B cell (primary cell): ENCODE data around the gene CTCF. TPM values are rescaled to one million over a fixed set of nuclear protein-coding genes. Genes with fewer than 3 reads are reported as not detected.

Source experiments
- ATAC-seq: fragments of 200-7000 bp; cut with Tn5 transposase; one replicate; pipeline ENCODE4 v1.10.0; 2021; ENCODE audit warnings: low read depth, mild to moderate bottlenecking, moderate number of reproducible peaks, moderate library complexity
- CTCF ChIA-PET: fragments of 350-600 bp; sonication (Branson Sonifier 250); formaldehyde crosslinking; loops from one replicate; lab custom pipeline; 2021; ENCODE audit warnings: antibody characterized with exemption, inconsistent platforms; lab: Charles Lee
- POLR2A ChIA-PET: fragments of 350-600 bp; sonication (Branson Sonifier 250); formaldehyde crosslinking; loops from one replicate; lab custom pipeline; 2021; ENCODE audit warnings: antibody characterized with exemption; lab: Charles Lee
- DNase-seq: peaks from one replicate; pipeline ENCODE4 v3.0.0; 2013
- H2AFZ ChIP-seq: 2 replicates; pipeline ENCODE4 v1.6.1; 2012; ENCODE audit warnings: mild to moderate bottlenecking, low read depth, low read length; ENCODE audit not compliant: insufficient read depth, poor library complexity, severe bottlenecking
- H3K27ac ChIP-seq, 2 donors: 1 replicate in 1 of 2; 2 replicates in 1 of 2; pipeline ENCODE4 v1.5.1; 2012 to 2013; ENCODE audit warnings: low read length in 2 of 2, mild to moderate bottlenecking in 2 of 2, moderate library complexity in 1 of 2
- H3K27me3 ChIP-seq, 4 experiments: fragments of 200-600 bp in 1 of 4; sonication (generic) in 1 of 4; replicated peaks in 1 of 4; 1 replicate in 2 of 4; 2 replicates in 2 of 4; pipeline versions ENCODE4 v1.6.1 to v1.7.0; 2013 to 2016; ENCODE audit warnings: low read length in 3 of 4, mild to moderate bottlenecking in 2 of 4, mixed read lengths in 1 of 4, moderate library complexity in 1 of 4; ENCODE audit not compliant: insufficient read depth in 4 of 4, control insufficient read depth in 3 of 4; ENCODE audit errors: control extremely low read depth in 1 of 4
- H3K36me3 ChIP-seq, 2 experiments: replicated peaks in 1 of 2; 1 replicate in 1 of 2; 2 replicates in 1 of 2; pipeline versions ENCODE4 v1.6.1 to v1.7.1; 2013; ENCODE audit warnings: low read length in 1 of 2; ENCODE audit not compliant: insufficient read depth in 2 of 2, control insufficient read depth in 1 of 2; ENCODE audit errors: control extremely low read depth in 1 of 2, extremely low read depth in 1 of 2
- H3K4me1 ChIP-seq, 2 donors: fragments of 200-600 bp in 1 of 2; sonication (generic) in 1 of 2; 1 replicate in 1 of 2; 2 replicates in 1 of 2; pipeline versions ENCODE4 v1.5.1 to v1.6.1; 2013 to 2017; ENCODE audit warnings: low read length in 2 of 2; ENCODE audit not compliant: control insufficient read depth in 2 of 2, insufficient read depth in 2 of 2
- H3K4me2 ChIP-seq: replicated peaks from 2 replicates; pipeline ENCODE3; 2012; ENCODE audit warnings: mild to moderate bottlenecking, low read depth, low read length; ENCODE audit not compliant: poor library complexity, severe bottlenecking
- H3K4me3 ChIP-seq, 5 experiments: fragments of 200-600 bp in 1 of 5; sonication (generic) in 1 of 5; 1 replicate in 3 of 5; 2 replicates in 2 of 5; pipeline versions ENCODE4 v1.5.1 to v1.7.0; 2011 to 2016; ENCODE audit warnings: low read length in 4 of 5, mild to moderate bottlenecking in 4 of 5, low read depth in 2 of 5, control low read depth in 1 of 5, moderate library complexity in 1 of 5; ENCODE audit not compliant: insufficient read depth in 1 of 5; ENCODE audit errors: control extremely low read depth in 1 of 5, extremely low read depth in 1 of 5
- H3K79me2 ChIP-seq: fragments of 200-600 bp; sonication (generic); one replicate; pipeline ENCODE4 v1.6.0; 2016; ENCODE audit warnings: low read length; ENCODE audit not compliant: control insufficient read depth, insufficient read depth
- H3K9ac ChIP-seq: fragments of 200-600 bp; sonication (generic); 2 replicates; pipeline ENCODE4 v1.6.1; 2017; ENCODE audit warnings: mild to moderate bottlenecking, low read length, moderate library complexity
- H3K9me3 ChIP-seq, 3 donors: one replicate each; pipeline versions ENCODE4 v1.6.1 to v1.7.1; 2013; ENCODE audit warnings: low read length in 2 of 3; ENCODE audit not compliant: control insufficient read depth in 2 of 3, insufficient read depth in 1 of 3; ENCODE audit errors: control extremely low read depth in 1 of 3
- H4K20me1 ChIP-seq: 2 replicates; pipeline ENCODE4 v1.6.0; 2012; ENCODE audit warnings: mild to moderate bottlenecking, low read length; ENCODE audit not compliant: insufficient read depth, control insufficient read depth, poor library complexity, severe bottlenecking
- H3K27ac Mint-ChIP-seq: one replicate; pipeline ENCODE4 v1.8.0; 2021; ENCODE audit warnings: mixed read lengths
- H3K27me3 Mint-ChIP-seq: one replicate; pipeline ENCODE4 v1.8.0; 2021; ENCODE audit warnings: mixed read lengths
- H3K4me1 Mint-ChIP-seq: one replicate; pipeline ENCODE4 v1.8.0; 2021; ENCODE audit warnings: mixed read lengths
- H3K4me3 Mint-ChIP-seq: one replicate; pipeline ENCODE4 v1.8.0; 2021; ENCODE audit warnings: mixed read lengths
- H3K9me3 Mint-ChIP-seq: one replicate; pipeline ENCODE4 v1.8.0; 2022; ENCODE audit warnings: mixed read lengths; ENCODE audit not compliant: insufficient read depth
- EZH2 ChIP-seq: IDR thresholded peaks from 2 replicates; pipeline ENCODE4 v1.6.1; 2012; ENCODE audit warnings: borderline replicate concordance, low read depth, mild to moderate bottlenecking, moderate library complexity, low read length; ENCODE audit not compliant: insufficient read depth, poor library complexity, severe bottlenecking
- WGBS: methylation state at CpG from one replicate; pipeline ENCODE4 v1.1.5; 2013; ENCODE audit warnings: missing lambda C conversion rate; ENCODE audit not compliant: insufficient coverage; 5-methylcytosine and 5-hydroxymethylcytosine counted together
- intact Hi-C: fragments of 100-400 bp; cut with micrococcal nuclease; formaldehyde crosslinking; loops from one replicate; pipeline ENCODE4 v1.10.0; 2022
- polyA plus RNA-seq: library from polyadenylated mRNA; depleted of rRNA; stranded (reverse); fragments of >200 nt; gene quantifications from 2 replicates; pipeline ENCODE4 v1.2.3, GENCODE V29; 2012
- total RNA-seq, 2 donors: library from RNA; stranded (reverse); fragments of 120-200 nt in 1 of 2; gene quantifications; 1 replicate in 1 of 2; 2 replicates in 1 of 2; pipeline versions ENCODE4 v1.2.3 to v1.2.4, GENCODE V29; 2013 to 2022
- TF ChIP-seq, protein P1 (sequence below): fragments of 200-600 bp; IDR thresholded peaks from one replicate; pipeline ENCODE4 v1.8.0; 2022; ENCODE audit warnings: antibody characterized with exemption, mild to moderate bottlenecking

CTCF gene
- total and polyA plus RNA-seq, 2 donors (not counting 1 experiment from before 2014, with no cell fraction given) = 42.7 to 78.4 TPM

- no peak overlapping the region for H2AFZ ChIP-seq
- no peak for ATAC-seq
- H3K4me3 ChIP-seq = no peak overlapping the region
- H3K36me3 ChIP-seq = no peaks in the 10 kb centered on the region
- H3K79me2 ChIP-seq = peaks cover 20% of the 10 kb centered on the region
- H4K20me1 ChIP-seq = no peaks in the 10 kb centered on the region
- H3K27ac ChIP-seq = peak overlapping the region; percentile 94 to 96
- H3K27me3 ChIP-seq = no peaks in the 10 kb centered on the region
- no peaks in the 10 kb centered on the region for H3K9me3 Mint-ChIP-seq
- no peak for DNase-seq
- H3K4me1 Mint-ChIP-seq = peaks cover 77% of the 10 kb centered on the region
- H3K4me2 ChIP-seq = peak overlapping the region; percentile 88
- H3K9ac ChIP-seq = peak overlapping the region; percentile 19
- no peak for TF ChIP-seq EZH2
- TF ChIP-seq, protein P1, sequence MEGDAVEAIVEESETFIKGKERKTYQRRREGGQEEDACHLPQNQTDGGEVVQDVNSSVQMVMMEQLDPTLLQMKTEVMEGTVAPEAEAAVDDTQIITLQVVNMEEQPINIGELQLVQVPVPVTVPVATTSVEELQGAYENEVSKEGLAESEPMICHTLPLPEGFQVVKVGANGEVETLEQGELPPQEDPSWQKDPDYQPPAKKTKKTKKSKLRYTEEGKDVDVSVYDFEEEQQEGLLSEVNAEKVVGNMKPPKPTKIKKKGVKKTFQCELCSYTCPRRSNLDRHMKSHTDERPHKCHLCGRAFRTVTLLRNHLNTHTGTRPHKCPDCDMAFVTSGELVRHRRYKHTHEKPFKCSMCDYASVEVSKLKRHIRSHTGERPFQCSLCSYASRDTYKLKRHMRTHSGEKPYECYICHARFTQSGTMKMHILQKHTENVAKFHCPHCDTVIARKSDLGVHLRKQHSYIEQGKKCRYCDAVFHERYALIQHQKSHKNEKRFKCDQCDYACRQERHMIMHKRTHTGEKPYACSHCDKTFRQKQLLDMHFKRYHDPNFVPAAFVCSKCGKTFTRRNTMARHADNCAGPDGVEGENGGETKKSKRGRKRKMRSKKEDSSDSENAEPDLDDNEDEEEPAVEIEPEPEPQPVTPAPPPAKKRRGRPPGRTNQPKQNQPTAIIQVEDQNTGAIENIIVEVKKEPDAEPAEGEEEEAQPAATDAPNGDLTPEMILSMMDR = no peak
- H3K27me3 Mint-ChIP-seq = no peaks in the 10 kb centered on the region
- 74% methylated on average over 8 of the region's 12 CpGs for WGBS
- intact Hi-C loops = loop anchor here (2.0 to 5.0 kb wide), 2 partner anchors 14 to 476 kb away; no protein-coding TSS in a partner anchor
- peak overlapping the region; percentile 98 for H3K27ac Mint-ChIP-seq
- peaks cover 74 to 95% of the 10 kb centered on the region in 2 donors for H3K4me1 ChIP-seq
- no peaks in the 10 kb centered on the region for H3K9me3 ChIP-seq
- POLR2A ChIA-PET = interaction anchor here (0.6 to 3.7 kb wide), 13 partner anchors 9 to 420 kb away, joined by 3 to 17 read pairs (median 6); partner anchors contain the start of genes ATP6V0D1, CARMIL2, PSMB10 and RIPOR1
- H3K4me3 Mint-ChIP-seq = peak overlapping the region; percentile 47
- CTCF ChIA-PET = interaction anchor here (0.8 to 18.8 kb wide), 17 partner anchors 9 to 156 kb away, joined by 3 to 817 read pairs (median 7); partner anchors contain the start of genes AGRP, ATP6V0D1, CARMIL2 and CTCF
These were observed 45.8 kb upstream of the CTCF start for GRCh38 chr16:67516296-67517154.
